Stimulated activated CD8-positive, alpha-beta memory T cell treated with anti-CD3 and anti-CD28 coated beads, Interleukin-4, amount 100 ng/mL, for 1 hour (primary cell): ENCODE results near the gene OSTN.
"Not testable (repeated sequence)": the region's sequence is repeated elsewhere in the genome, so short reads cannot be mapped to it uniquely, and the experiment has no call there.

Source experiments
- DNase-seq, 2 donors: peaks; one replicate each; pipeline ENCODE4 v3.0.0-alpha.2; 2020; ENCODE audit warnings: low read depth in 2 of 2, low spot score in 1 of 2

Gene OSTN

GRCh38 chr3:191263365-191263764 lies 64.3 kb downstream of the OSTN start:
- no peak for DNase-seq

- DNase-seq, result no peak
These were observed 64.8 kb downstream of the OSTN start for GRCh38 chr3:191263850-191264249.

GRCh38 chr3:191268737-191269136 lies 69.7 kb downstream of the OSTN start:
- no peak for DNase-seq

GRCh38 chr3:191269289-191270085 lies 70.4 kb downstream of the OSTN start:
- DNase-seq, result no peak

- not testable (repeated sequence) for DNase-seq
These were observed 76.2 kb downstream of the OSTN start for GRCh38 chr3:191275244-191275643.

- DNase-seq, result no peak
These were observed 76.7 kb downstream of the OSTN start for GRCh38 chr3:191275751-191276150.

- no peak for DNase-seq
These were observed 81.1 kb downstream of the OSTN start for GRCh38 chr3:191280111-191280510.

GRCh38 chr3:191280882-191281281 lies 81.8 kb downstream of the OSTN start:
- no peak for DNase-seq

- no peak for DNase-seq
These were observed 83.5 kb downstream of the OSTN start for GRCh38 chr3:191282251-191283185.

GRCh38 chr3:191283400-191283799 lies 84.4 kb downstream of the OSTN start:
- DNase-seq, result no peak

GRCh38 chr3:191290311-191291025 lies 91.4 kb downstream of the OSTN start:
- no peak for DNase-seq

GRCh38 chr3:191292243-191293015 lies 93.4 kb downstream of the OSTN start:
- no peak for DNase-seq

GRCh38 chr3:191294291-191294690 lies 95.2 kb downstream of the OSTN start:
- DNase-seq, result no peak

GRCh38 chr3:191296041-191296541 lies 97.0 kb downstream of the OSTN start:
- no peak for DNase-seq

- no peak for DNase-seq
These were observed 99.8 kb downstream of the OSTN start for GRCh38 chr3:191298846-191299245.

GRCh38 chr3:191300422-191300821 lies 101.4 kb downstream of the OSTN start:
- DNase-seq, result no peak

- no peak for DNase-seq
These were observed 102.0 kb downstream of the OSTN start for GRCh38 chr3:191301017-191301416.

- no peak for DNase-seq
These were observed 102.9 kb downstream of the OSTN start for GRCh38 chr3:191301782-191302411.

GRCh38 chr3:191302451-191302850 lies 103.4 kb downstream of the OSTN start:
- DNase-seq, result no peak

- DNase-seq, result no peak
These were observed 104.6 kb downstream of the OSTN start for GRCh38 chr3:191303596-191303995.
